PFSK-1 (cell line): Measurements from ENCODE around the gene BAHCC1.

Source experiments
- FOXP2 ChIP-seq: optimal IDR thresholded peaks from 2 replicates; pipeline ENCODE3; 2011; ENCODE audit warnings: borderline replicate concordance, control low read depth, inconsistent platforms; ENCODE audit not compliant: insufficient read depth; ENCODE audit errors: extremely low read length, extremely low read depth
- POLR2AphosphoS5 ChIP-seq: IDR thresholded peaks from 2 replicates; pipeline ENCODE4 v1.6.1; 2012; ENCODE audit warnings: low read depth, mild to moderate bottlenecking, control low read depth, low read length, moderate library complexity
- REST ChIP-seq, 2 experiments: IDR thresholded peaks; 2 replicates each; pipeline versions ENCODE4 v1.6.1 to v1.8.0; 2011 to 2012; ENCODE audit warnings: low read depth in 2 of 2, low read length in 2 of 2, control low read depth in 1 of 2, inconsistent platforms in 1 of 2, mild to moderate bottlenecking in 1 of 2, moderate library complexity in 1 of 2; ENCODE audit not compliant: insufficient read depth in 1 of 2
- SIN3A ChIP-seq: IDR thresholded peaks from 2 replicates; pipeline ENCODE4 v1.6.1; 2012; ENCODE audit warnings: mild to moderate bottlenecking, low read length, moderate library complexity, borderline replicate concordance; ENCODE audit not compliant: insufficient read depth
- TAF1 ChIP-seq: IDR thresholded peaks from 2 replicates; pipeline ENCODE4 v1.6.1; 2012; ENCODE audit warnings: low read length, control low read depth, borderline replicate concordance; ENCODE audit not compliant: insufficient read depth

BAHCC1 gene

GRCh38 chr17:81470270-81470943 lies 75.2 kb downstream of the BAHCC1 start:
- TF ChIP-seq POLR2AphosphoS5 (no peak), TAF1 (no peak), REST (IDR thresholded peaks at IDR 0.05; ENCODE audit: insufficient read depth in 1 of 2, low read depth in 2 of 2, low read length in 2 of 2) (no peak), SIN3A (no peak), FOXP2 (no peak)

GRCh38 chr17:81470944-81471817 lies 75.9 kb downstream of the BAHCC1 start:
- TF ChIP-seq FOXP2 (no peak), TAF1 (no peak), REST (IDR thresholded peaks at IDR 0.05; ENCODE audit: insufficient read depth in 1 of 2, low read depth in 2 of 2, low read length in 2 of 2) (no peak), POLR2AphosphoS5 (no peak), SIN3A (no peak)

GRCh38 chr17:81471818-81472456 lies 76.7 kb downstream of the BAHCC1 start:
- TF ChIP-seq SIN3A: no peak
- no peak for TF ChIP-seq TAF1
- no peak for TF ChIP-seq FOXP2
- TF ChIP-seq REST (IDR thresholded peaks at IDR 0.05; ENCODE audit: insufficient read depth in 1 of 2, low read depth in 2 of 2, low read length in 2 of 2): no peak
- no peak for TF ChIP-seq POLR2AphosphoS5

GRCh38 chr17:81473019-81473418 lies 77.8 kb downstream of the BAHCC1 start:
- TF ChIP-seq TAF1 (no peak), POLR2AphosphoS5 (no peak), SIN3A (no peak), REST (IDR thresholded peaks at IDR 0.05; ENCODE audit: insufficient read depth in 1 of 2, low read depth in 2 of 2, low read length in 2 of 2) (no peak), FOXP2 (no peak)
